Kidney epithelial cell (primary cell): ENCODE results near the gene CDC42. TPM values are rescaled to one million over a fixed set of nuclear protein-coding genes. Genes with fewer than 3 reads are reported as not detected.
"Not testable (repeated sequence)": the region's sequence is repeated elsewhere in the genome, so short reads cannot be mapped to it uniquely, and the experiment has no call there.

Experiments
- DNase-seq: peaks from one replicate; pipeline ENCODE4 v3.0.0-alpha.2; 2010; ENCODE audit warnings: low read depth
- H3K27me3 ChIP-seq: 2 replicates; pipeline ENCODE4 v1.6.0; 2011; ENCODE audit warnings: low read length; ENCODE audit not compliant: control insufficient read depth, insufficient read depth
- H3K36me3 ChIP-seq: 2 replicates; pipeline ENCODE4 v1.5.1; 2011; ENCODE audit warnings: low read length; ENCODE audit not compliant: control insufficient read depth, insufficient read depth
- H3K4me3 ChIP-seq: 2 replicates; pipeline ENCODE4 v1.5.1; 2011; ENCODE audit warnings: low read depth, mild to moderate bottlenecking, control low read depth, low read length
- total RNA-seq: library from RNA; depleted of rRNA; stranded (reverse); fragments of >200 nt; gene quantifications from 2 replicates; pipeline ENCODE4 v1.2.3, GENCODE V29; 2015
- TF ChIP-seq, protein P1 (sequence below): IDR thresholded peaks from 2 replicates; pipeline ENCODE4 v1.5.1; 2011; ENCODE audit warnings: mild to moderate bottlenecking, moderate library complexity, low read length, control low read depth, inconsistent platforms; ENCODE audit not compliant: insufficient read depth, poor library complexity, severe bottlenecking

Gene CDC42
- total RNA-seq, 1 donor from 2014 or later: 327 TPM

DNA sequence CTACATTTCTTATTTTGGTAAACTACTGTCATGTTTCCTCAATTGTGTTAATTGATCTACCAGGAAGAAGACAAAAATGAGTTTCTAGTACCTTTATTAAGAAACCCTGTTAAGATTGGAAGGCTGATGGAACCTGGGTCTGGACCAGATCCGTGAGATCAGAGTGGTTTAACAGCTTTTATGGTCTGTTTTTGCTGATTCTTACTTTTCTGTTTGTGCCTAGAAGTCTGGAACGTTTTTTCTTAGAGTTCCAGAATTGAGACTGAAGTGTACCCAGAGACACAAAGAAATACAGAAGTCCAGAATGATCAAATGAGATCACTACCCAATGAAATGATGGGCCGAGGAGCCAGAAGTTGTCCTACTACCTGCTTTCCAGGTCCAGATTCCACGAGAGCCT is 22.5 kb upstream of the CDC42 start:
- Histone ChIP-seq H3K27me3 (no peaks in the 10 kb centered on the region), H3K36me3 (no peaks in the 10 kb centered on the region), H3K4me3 (no peak overlapping the region)
- TF ChIP-seq, protein P1, sequence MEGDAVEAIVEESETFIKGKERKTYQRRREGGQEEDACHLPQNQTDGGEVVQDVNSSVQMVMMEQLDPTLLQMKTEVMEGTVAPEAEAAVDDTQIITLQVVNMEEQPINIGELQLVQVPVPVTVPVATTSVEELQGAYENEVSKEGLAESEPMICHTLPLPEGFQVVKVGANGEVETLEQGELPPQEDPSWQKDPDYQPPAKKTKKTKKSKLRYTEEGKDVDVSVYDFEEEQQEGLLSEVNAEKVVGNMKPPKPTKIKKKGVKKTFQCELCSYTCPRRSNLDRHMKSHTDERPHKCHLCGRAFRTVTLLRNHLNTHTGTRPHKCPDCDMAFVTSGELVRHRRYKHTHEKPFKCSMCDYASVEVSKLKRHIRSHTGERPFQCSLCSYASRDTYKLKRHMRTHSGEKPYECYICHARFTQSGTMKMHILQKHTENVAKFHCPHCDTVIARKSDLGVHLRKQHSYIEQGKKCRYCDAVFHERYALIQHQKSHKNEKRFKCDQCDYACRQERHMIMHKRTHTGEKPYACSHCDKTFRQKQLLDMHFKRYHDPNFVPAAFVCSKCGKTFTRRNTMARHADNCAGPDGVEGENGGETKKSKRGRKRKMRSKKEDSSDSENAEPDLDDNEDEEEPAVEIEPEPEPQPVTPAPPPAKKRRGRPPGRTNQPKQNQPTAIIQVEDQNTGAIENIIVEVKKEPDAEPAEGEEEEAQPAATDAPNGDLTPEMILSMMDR: no peak
- no peak for DNase-seq

DNA sequence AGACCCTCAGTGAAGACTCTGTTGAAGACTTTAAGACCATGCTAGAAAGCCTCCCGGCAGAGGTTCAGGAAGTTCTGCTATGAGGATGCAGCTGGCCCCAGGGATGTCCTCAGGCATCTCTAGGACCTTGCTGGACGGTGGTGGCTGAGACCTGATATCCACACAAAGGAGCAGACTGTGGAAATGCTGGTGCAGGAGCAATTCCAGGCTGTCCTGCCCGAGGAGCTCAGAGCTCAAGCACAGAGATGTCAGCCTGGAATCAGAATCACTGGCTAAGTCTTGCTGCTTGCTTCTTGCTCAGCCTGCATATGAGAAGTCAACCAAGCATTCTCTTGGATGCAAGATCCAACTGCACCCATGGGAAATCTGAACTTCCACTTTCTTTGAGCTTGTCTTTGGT is 22.0 kb upstream of the CDC42 start:
- DNase-seq: no peak
- TF ChIP-seq, protein P1: no peak
- Histone ChIP-seq H3K36me3 (no peaks in the 10 kb centered on the region), H3K27me3 (no peaks in the 10 kb centered on the region), H3K4me3 (no peak overlapping the region)

DNA sequence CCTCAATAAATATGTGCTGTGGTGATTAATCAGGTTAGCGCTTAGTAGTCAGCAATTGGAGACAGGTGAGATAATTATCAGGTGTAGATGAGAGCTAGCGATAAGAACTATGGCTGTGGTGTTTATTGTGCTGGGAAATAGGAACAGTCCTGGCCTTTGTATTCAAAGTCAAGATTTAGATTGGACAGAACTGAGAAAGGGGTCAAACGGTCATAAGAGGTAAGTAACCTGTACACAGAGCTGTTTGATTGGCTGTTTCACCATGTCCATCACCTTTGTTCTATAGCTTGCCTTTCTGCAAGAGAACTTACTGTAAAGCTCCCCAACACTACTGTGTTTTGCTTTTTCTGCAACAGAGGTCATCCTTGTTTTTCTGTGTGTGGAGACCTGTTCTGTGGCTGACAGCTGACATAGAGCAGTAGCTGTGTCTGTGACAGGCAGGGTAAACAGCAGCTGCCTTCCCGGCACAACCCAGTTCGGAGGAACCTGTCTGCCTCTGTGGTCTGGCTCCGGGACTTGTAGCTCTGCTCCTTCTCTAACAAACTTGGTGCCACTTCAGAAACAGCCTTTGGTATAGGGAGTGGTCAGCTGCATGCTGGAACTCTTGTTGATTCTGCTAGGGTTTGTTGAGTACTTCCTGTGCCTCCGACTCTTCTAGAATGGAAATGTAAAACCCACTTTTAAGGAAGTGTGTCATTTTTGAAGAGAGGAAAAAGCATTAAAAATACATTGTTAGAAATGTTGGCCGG is 21.1 kb upstream of the CDC42 start:
- H3K27me3 ChIP-seq: no peaks in the 10 kb centered on the region
- no peaks in the 10 kb centered on the region for H3K36me3 ChIP-seq
- H3K4me3 ChIP-seq: no peak overlapping the region
- TF ChIP-seq, protein P1: no peak
- DNase-seq: no peak

DNA sequence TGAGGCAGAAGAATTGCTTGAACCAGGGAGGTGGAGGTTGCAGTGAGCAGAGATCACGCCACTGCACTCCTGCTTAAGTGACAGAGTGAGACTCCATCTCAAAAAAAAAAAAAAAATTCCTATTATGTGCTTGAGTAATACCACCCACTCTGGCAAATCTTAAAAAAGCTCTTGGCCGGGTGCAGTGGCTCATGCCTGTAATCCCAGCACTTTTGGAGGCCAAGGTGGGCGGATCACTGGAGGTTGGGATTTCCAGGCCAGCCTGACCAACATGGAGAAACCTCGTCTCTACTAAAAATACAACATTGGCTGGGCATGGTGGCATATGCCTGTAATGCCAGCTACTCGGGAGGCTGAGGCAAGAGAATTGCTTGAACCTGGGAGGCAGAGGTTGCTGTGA is 17.7 kb upstream of the CDC42 start:
- DNase-seq, H3K27me3 ChIP-seq, H3K4me3 ChIP-seq: not testable (repeated sequence)

DNA sequence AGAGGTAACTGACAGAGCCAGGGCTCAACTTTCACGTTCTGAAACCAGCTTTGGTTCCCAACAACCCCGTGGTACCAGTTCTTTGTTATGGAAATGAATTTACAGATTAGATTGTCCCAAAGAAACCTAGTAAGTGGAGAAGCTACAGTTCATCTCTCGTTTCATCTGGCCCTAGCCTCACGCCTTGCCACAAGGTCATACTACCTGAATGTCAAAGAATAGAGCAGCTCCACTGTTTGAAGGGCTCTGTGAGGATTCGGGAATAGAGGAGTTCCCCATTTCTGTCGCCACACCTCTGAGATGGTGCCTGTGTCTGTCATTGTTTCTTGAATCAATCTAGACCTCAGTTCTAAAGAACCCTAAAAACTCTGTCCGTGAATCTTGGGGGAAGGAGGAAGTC is 15.0 kb upstream of the CDC42 start:
- TF ChIP-seq, protein P1: no peak
- Histone ChIP-seq H3K27me3 (no peaks in the 10 kb centered on the region), H3K36me3 (no peaks in the 10 kb centered on the region), H3K4me3 (no peak overlapping the region)
- DNase-seq: no peak

More for the DNA sequence above, 17.7 kb upstream of the CDC42 start:
- H3K36me3 ChIP-seq: not testable (repeated sequence)

DNA sequence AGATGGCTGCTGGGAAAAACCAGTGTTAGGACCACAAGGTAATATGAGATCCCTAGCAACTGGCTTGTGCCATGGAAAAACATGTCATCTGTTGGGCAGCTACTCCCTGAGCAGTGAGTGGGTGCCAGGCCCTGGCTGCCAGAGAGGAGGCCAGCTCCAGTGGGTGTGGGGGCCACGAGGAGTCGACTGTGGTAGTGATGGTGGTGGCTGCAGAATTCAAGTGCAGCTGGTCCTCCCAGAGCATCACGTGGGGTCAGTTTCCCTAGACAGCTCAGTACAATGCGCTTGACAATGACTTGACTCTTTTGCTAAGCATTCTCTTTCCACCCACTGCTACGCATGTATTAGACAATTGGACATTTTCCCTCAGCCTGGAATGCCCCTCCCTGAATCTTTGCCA is 14.5 kb upstream of the CDC42 start:
- TF ChIP-seq, protein P1: no peak
- no peaks in the 10 kb centered on the region for H3K36me3 ChIP-seq
- no peaks in the 10 kb centered on the region for H3K27me3 ChIP-seq
- H3K4me3 ChIP-seq: no peak overlapping the region
- no peak for DNase-seq
